K562 (cell line): ENCODE data around the gene PAIP2. TPM values are rescaled to one million over a fixed set of nuclear protein-coding genes. Genes with fewer than 3 reads are reported as not detected.

ENCODE experiments used
- ATAC-seq: fragments of 200-7000 bp; cut with Tn5 transposase; 3 replicates; pipeline ENCODE4 v1.9.1; 2020; ENCODE audit warnings: moderate library complexity
- BruUV-seq: library from RNA; stranded (reverse); fragments of 400-500 nt; replicated peaks from 2 replicates; lab custom pipeline; 2021; lab: Mats Ljungman, UMichigan
- CTCF ChIA-PET: fragments of 300-600 bp; formaldehyde crosslinking; extraction: SDS; loops from one replicate; lab custom pipeline; 2021; ENCODE audit warnings: low intra/inter-chr PET ratio; lab: Yijun Ruan, JAX
- POLR2A ChIA-PET: fragments of 300-600, 350-650 bp; sonication (Branson Sonifier 250); formaldehyde crosslinking; extraction: SDS; loops from one replicate; lab custom pipeline; 2021; ENCODE audit warnings: antibody characterized with exemption, inconsistent platforms; lab: Yijun Ruan, JAX
- DNase-seq, 4 experiments: peaks; one replicate each; pipeline versions ENCODE4 v3.0.0 to v3.0.0-alpha.2; 2011 to 2018; ENCODE audit warnings: low spot score in 3 of 4, mixed read lengths in 3 of 4; ENCODE audit errors: extremely low read depth in 1 of 4
- FAIRE-seq: peaks from 2 replicates; lab custom pipeline; 2011; peaks lifted over from hg19 to GRCh38; lab: Jason Lieb, UNC
- H2AFZ ChIP-seq: 2 replicates; pipeline ENCODE4 v1.6.0; 2011; ENCODE audit warnings: low read depth, low read length, control low read depth, inconsistent platforms
- H3K27ac ChIP-seq: fragments of 200-600 bp; 3 replicates; pipeline ENCODE4 v1.8.0; 2011; ENCODE audit warnings: low read depth, mild to moderate bottlenecking, control low read depth, inconsistent platforms, low read length, moderate library complexity, mixed read lengths; ENCODE audit errors: extremely low read depth
- H3K27me3 ChIP-seq, 2 experiments: fragments of 300-600 bp in 1 of 2; 2 replicates in 1 of 2; 3 replicates in 1 of 2; pipeline versions ENCODE4 v1.6.0 to v1.8.0; 2011; ENCODE audit warnings: inconsistent platforms in 2 of 2, low read length in 2 of 2, mild to moderate bottlenecking in 1 of 2, mixed read lengths in 1 of 2, moderate library complexity in 1 of 2; ENCODE audit not compliant: control insufficient read depth in 2 of 2, insufficient read depth in 2 of 2
- H3K36me3 ChIP-seq: fragments of 300-600 bp; 3 replicates; pipeline ENCODE4 v1.8.0; 2011; ENCODE audit warnings: mild to moderate bottlenecking, low read length, inconsistent platforms; ENCODE audit not compliant: control insufficient read depth, insufficient read depth
- H3K4me1 ChIP-seq, 2 experiments: fragments of 200-600 bp in 1 of 2; replicated peaks in 1 of 2; 2 replicates in 1 of 2; 3 replicates in 1 of 2; pipeline versions ENCODE4 v1.5.1 to v1.8.0; 2011; ENCODE audit warnings: inconsistent platforms in 2 of 2, low read length in 2 of 2, mild to moderate bottlenecking in 1 of 2, mixed read lengths in 1 of 2, moderate library complexity in 1 of 2; ENCODE audit not compliant: control insufficient read depth in 2 of 2, insufficient read depth in 2 of 2
- H3K4me2 ChIP-seq: 2 replicates; pipeline ENCODE4 v1.6.1; 2011; ENCODE audit warnings: low read length, control low read depth, inconsistent platforms, mixed read lengths; ENCODE audit not compliant: insufficient read depth
- H3K4me3 ChIP-seq: fragments of 200-600 bp; sonication (generic), shearing (Covaris generic); 2 replicates; pipeline ENCODE4 v1.5.1; 2016; ENCODE audit warnings: control low read depth, inconsistent platforms
- H3K79me2 ChIP-seq: fragments of 200-600 bp; 3 replicates; pipeline ENCODE4 v1.8.0; 2011; ENCODE audit warnings: low read length, inconsistent platforms; ENCODE audit not compliant: control insufficient read depth, insufficient read depth
- H3K9ac ChIP-seq, 2 experiments: 2 replicates each; pipeline versions ENCODE4 v1.6.0 to v1.6.1; 2011; ENCODE audit warnings: low read depth in 2 of 2, low read length in 2 of 2, control low read depth in 1 of 2, inconsistent platforms in 1 of 2, mild to moderate bottlenecking in 1 of 2, mixed read lengths in 1 of 2; ENCODE audit not compliant: insufficient read depth in 1 of 2
- H3K9me1 ChIP-seq: one replicate; pipeline ENCODE4 v1.6.0; 2011; ENCODE audit warnings: inconsistent platforms, mild to moderate bottlenecking, low read length, moderate library complexity; ENCODE audit not compliant: control insufficient read depth, insufficient read depth
- H3K9me3 ChIP-seq: replicated peaks from 2 replicates; pipeline ENCODE4 v1.5.1; 2011; ENCODE audit warnings: low read depth, low read length, inconsistent platforms; ENCODE audit not compliant: control insufficient read depth, insufficient read depth
- H4K20me1 ChIP-seq: replicated peaks from 2 replicates; pipeline ENCODE4 v1.6.1; 2011; ENCODE audit warnings: low read length, inconsistent platforms, mixed read lengths; ENCODE audit not compliant: control insufficient read depth, insufficient read depth
- ARID4B ChIP-seq: sonication (generic); formaldehyde crosslinking; IDR thresholded peaks from 2 replicates; pipeline ENCODE4 v1.8.0; 2022; ENCODE audit warnings: mild to moderate bottlenecking, missing genetic modification reagents
- NFE2 ChIP-seq: IDR thresholded peaks from 2 replicates; pipeline ENCODE4 v1.6.1; 2014; ENCODE audit warnings: antibody characterized with exemption, low read depth
- POLR2B ChIP-seq: fragments of 450-650 bp; IDR thresholded peaks from 2 replicates; pipeline ENCODE4 v1.6.1; 2018; ENCODE audit warnings: low read depth; ENCODE audit not compliant: partially characterized antibody
- RCOR1 ChIP-seq, 2 experiments: IDR thresholded peaks; 2 replicates each; pipeline ENCODE4 v1.6.1; 2012; ENCODE audit warnings: low read depth in 2 of 2, low read length in 2 of 2, borderline replicate concordance in 1 of 2, improper control_type of control experiment in 1 of 2
- U2AF2 ChIP-seq: fragments of 200-400 bp; formaldehyde crosslinking; optimal IDR thresholded peaks from 2 replicates; pipeline ENCODE3; 2017; ENCODE audit warnings: low read depth, mild to moderate bottlenecking, low read length
- YY1 ChIP-seq, 3 experiments: IDR thresholded peaks; 2 replicates each; pipeline ENCODE4 v1.6.1; 2011; ENCODE audit warnings: low read length in 2 of 3, mild to moderate bottlenecking in 2 of 3, moderate library complexity in 2 of 3, borderline replicate concordance in 1 of 3, control low read depth in 1 of 3, low read depth in 1 of 3; ENCODE audit not compliant: insufficient read depth in 3 of 3, insufficient replicate concordance in 2 of 3, control insufficient read depth in 1 of 3, insufficient read length in 1 of 3; ENCODE audit errors: extremely low read depth in 1 of 3
- ZNF174 ChIP-seq: fragments of 250-450 bp; sonication (Bioruptor Pico); IDR thresholded peaks from 2 replicates; pipeline ENCODE4 v1.4.0; 2020; ENCODE audit warnings: mild to moderate bottlenecking
- ZNF76 ChIP-seq: fragments of 250-450 bp; sonication (Bioruptor Pico); IDR thresholded peaks from 2 replicates; pipeline ENCODE4 v1.4.0; 2020; ENCODE audit warnings: mild to moderate bottlenecking, moderate library complexity, borderline replicate concordance
- WGBS: fragments of 100-300 bp; shearing (Covaris generic); methylation state at CpG from one replicate; pipeline ENCODE4 v1.1.6; 2016; ENCODE audit warnings: low coverage, mixed read lengths; ENCODE audit not compliant: insufficient coverage; ENCODE audit errors: missing lambda C conversion rate; 5-methylcytosine and 5-hydroxymethylcytosine counted together
- in situ Hi-C: fragments of 300-500 bp; cut with MboI; formaldehyde crosslinking; loops from 4 replicates; pipeline ENCODE4 v1.15.0; 2018; ENCODE audit warnings: inconsistent platforms, mixed read lengths
- intact Hi-C: fragments of 100-400 bp; cut with micrococcal nuclease; formaldehyde crosslinking; loops from 2 replicates; pipeline ENCODE4 v1.14.2; 2022
- polyA plus RNA-seq, 8 experiments: library from polyadenylated mRNA; depleted of rRNA in 4 of 8; stranded (reverse) in 5 of 8; unstranded in 3 of 8; fragments of >200 nt; fragmentation: Nextera tagmentation in 2 of 8; fragmentation: Illumina TruSeq in 1 of 8; extraction: Ambion mirVana in 2 of 8; extraction: Trizol in 1 of 8; gene quantifications; 2 replicates each; pipeline versions ENCODE4 v1.2.1 to v1.2.3, GENCODE V29; 2011 to 2014; ENCODE audit warnings: inconsistent platforms in 1 of 8, missing spikeins in 1 of 8
- total RNA-seq, 7 experiments: library from RNA; depleted of rRNA in 6 of 7; stranded (reverse); fragments of >200 nt in 6 of 7; fragmentation: Illumina TruSeq in 2 of 7; extraction: Trizol in 2 of 7; gene quantifications; 2 replicates each; pipeline versions ENCODE4 v1.2.1 to v1.2.3, GENCODE V29; 2011 to 2021; ENCODE audit warnings: low replicate concordance in 1 of 7

PAIP2 gene
- total and polyA plus RNA-seq, 9 of the 15 experiments (the other 6 are each of a cell fraction or from before 2014, with no cell fraction given): 78.3 to 187 (median 128) TPM

- H2AFZ ChIP-seq: no peak overlapping the region
- H3K4me3 ChIP-seq: no peak overlapping the region
- in situ Hi-C loops: no loop called here
- no peaks in the 10 kb centered on the region; the same call in 1 of the 2 replicates for H3K9me3 ChIP-seq
- H3K36me3 ChIP-seq: 0 out of 3 replicates have a peak, but pooled peaks cover 2% of the 10 kb centered on the region
- H3K27ac ChIP-seq: no peak overlapping the region
- no peak for TF ChIP-seq POLR2B
- TF ChIP-seq YY1 (IDR thresholded peaks at IDR 0.05; ENCODE audit: borderline replicate concordance in 1 of 3, control insufficient read depth in 1 of 3, extremely low read depth in 1 of 3, insufficient read depth in 3 of 3, insufficient read length in 1 of 3, insufficient replicate concordance in 2 of 3, low read depth in 1 of 3, low read length in 2 of 3): peak in 2 of 3 experiments; percentile 42 to 61
- peaks cover 9% of the 10 kb centered on the region in 2 experiments for H3K4me1 ChIP-seq
- ChIA-PET POLR2A (interaction anchor here (0.6 to 1.0 kb wide), 2 partner anchors 9 to 810 kb away, joined by 3 to 5 read pairs; no protein-coding TSS in a partner anchor), CTCF (no interaction called here)
- H3K27me3 ChIP-seq: no peaks in the 10 kb centered on the region
- FAIRE-seq (no peak), DNase-seq (no peak), ATAC-seq (0 out of 3 replicates have a peak, but pooled peaks have one; percentile 16)
- no peak overlapping the region for H3K9ac ChIP-seq
- H3K4me2 ChIP-seq: no peak overlapping the region
- H3K9me1 ChIP-seq: no peaks in the 10 kb centered on the region
- WGBS: 43% methylated on average over 6 of the region's 8 CpGs
- intact Hi-C loops: no loop called here
- BruUV-seq: no TSS peak
- no peaks in the 10 kb centered on the region for H3K79me2 ChIP-seq
- no peaks in the 10 kb centered on the region for H4K20me1 ChIP-seq
Observed at GRCh38 chr5:139396691-139397090, 55.0 kb downstream of the PAIP2 start.

- BruUV-seq: no TSS peak
- ChIA-PET POLR2A (no interaction called here), CTCF (no interaction called here)
- no peaks in the 10 kb centered on the region for H3K27me3 ChIP-seq
- H3K4me1 ChIP-seq: peaks cover 9 to 11% of the 10 kb centered on the region in 2 experiments
- no peak for ATAC-seq
- 0 out of 3 replicates have a peak, but pooled peaks cover 2% of the 10 kb centered on the region for H3K36me3 ChIP-seq
- H4K20me1 ChIP-seq: no peaks in the 10 kb centered on the region
- no peak for DNase-seq
- FAIRE-seq: no peak
- intact Hi-C loops: no loop called here
- no peak overlapping the region for H3K27ac ChIP-seq
- no peaks in the 10 kb centered on the region for H3K79me2 ChIP-seq
- no peak for TF ChIP-seq ZNF76 (CRISPR knock-in tag)
- no peak for TF ChIP-seq ARID4B (CRISPR knock-in tag)
- TF ChIP-seq U2AF2: no peak
- TF ChIP-seq RCOR1 (IDR thresholded peaks at IDR 0.05; ENCODE audit: borderline replicate concordance in 1 of 2, low read depth in 2 of 2, low read length in 2 of 2): no peak
- TF ChIP-seq NFE2: no peak
- TF ChIP-seq ZNF174 (CRISPR knock-in tag): no peak
- 59% methylated on average over 5 of the region's 6 CpGs for WGBS
- H3K9me3 ChIP-seq: no peaks in the 10 kb centered on the region; the same call in 1 of the 2 replicates
- H3K9me1 ChIP-seq: no peaks in the 10 kb centered on the region
- no peak overlapping the region for H3K9ac ChIP-seq
- H2AFZ ChIP-seq: no peak overlapping the region
- in situ Hi-C loops: no loop called here
- H3K4me2 ChIP-seq: no peak overlapping the region
- H3K4me3 ChIP-seq: no peak overlapping the region
Observed at GRCh38 chr5:139397921-139398320, 56.3 kb downstream of the PAIP2 start.
